HS-5 (cell line): Measurements from ENCODE around the gene LYZL6.

ENCODE experiments used
- DNase-seq: peaks from one replicate; pipeline ENCODE4 v3.0.0-alpha.2; 2012; ENCODE audit warnings: low read depth

Gene LYZL6, protein sequence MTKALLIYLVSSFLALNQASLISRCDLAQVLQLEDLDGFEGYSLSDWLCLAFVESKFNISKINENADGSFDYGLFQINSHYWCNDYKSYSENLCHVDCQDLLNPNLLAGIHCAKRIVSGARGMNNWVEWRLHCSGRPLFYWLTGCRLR

DNA sequence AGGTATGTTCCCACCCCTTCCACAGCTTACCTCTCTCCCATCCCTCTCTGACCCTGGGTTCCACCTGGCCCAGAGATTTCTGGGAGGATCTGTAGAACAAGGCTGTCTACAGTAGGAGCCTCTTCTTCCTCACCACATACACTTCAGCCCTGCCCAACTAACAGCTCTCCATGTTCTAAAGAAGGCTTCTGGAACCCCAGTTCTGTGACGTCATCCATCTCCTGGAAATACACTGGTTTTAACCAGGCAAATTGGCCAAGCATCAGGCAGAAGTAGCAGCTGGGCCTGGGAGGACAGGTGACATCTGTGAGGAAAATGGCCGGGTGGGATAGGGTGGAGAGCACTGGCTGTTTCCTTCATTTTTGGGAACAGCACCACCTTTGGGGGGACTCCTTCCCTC lies at the start of gene LYZL6:
TSS of gene LYZL6 (minus strand) at position 177 of the 400 bp plus-strand sequence. CDS start 4,357 bp downstream, outside the sequence.
- DNase-seq = no peak

DNA sequence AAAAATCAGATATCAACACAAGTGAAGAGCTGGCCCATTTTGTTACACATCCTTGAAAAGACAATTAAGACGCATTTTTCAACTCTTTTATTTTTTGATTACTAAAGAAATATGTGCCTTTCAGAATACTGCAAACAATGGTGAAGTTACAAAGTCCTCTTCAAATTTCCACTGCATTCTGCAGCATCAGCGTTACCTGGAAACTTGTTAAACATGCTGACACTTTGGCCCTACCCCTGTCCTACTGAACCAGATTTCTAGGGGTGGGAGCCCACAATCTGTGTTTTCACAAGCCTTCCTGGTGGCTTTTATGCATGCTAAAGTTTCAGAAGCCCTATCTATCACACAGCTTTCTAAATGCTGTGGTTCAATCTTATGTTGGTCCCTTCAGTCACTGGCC lies 47.6 kb upstream of the LYZL6 start:
- no peak for DNase-seq

DNA sequence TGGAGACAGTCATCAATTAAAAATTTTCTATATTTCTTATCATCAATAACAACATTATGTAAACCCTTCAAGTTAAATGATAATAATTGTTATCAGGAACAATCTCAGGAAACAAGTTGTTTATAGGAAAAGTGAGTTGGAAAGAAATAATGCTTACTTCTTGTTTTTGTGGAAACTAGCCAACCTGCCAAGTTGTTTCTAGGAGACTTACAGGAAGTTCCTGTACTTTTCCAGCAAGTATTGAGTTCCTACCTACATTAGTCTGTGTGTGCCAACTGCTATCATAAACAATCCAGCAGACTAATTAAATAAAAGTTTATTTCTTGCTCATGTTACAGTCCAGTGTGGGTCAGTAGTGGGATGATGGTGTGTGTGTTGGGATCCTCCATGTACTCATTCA lies 44.7 kb upstream of the LYZL6 start:
- DNase-seq = no peak

DNA sequence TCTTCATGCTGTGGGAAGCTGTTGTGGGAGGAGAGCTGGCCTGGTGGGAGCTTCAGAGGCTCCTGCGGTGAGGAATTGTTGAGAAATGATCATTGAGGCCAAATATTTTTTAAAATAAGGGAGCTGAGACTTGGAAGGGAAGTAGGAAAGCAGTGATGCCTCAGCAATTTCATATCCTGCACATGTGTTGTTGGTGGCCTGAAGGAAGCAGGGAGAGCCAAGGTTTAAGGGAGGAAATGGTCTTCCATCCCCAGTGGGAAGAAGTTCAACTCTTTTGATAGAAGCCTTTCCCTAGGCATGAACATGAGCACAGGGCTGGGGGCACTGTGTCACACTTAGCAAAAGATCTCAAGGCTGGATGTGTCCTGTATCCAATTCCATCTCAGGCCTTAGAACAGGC lies 43.1 kb upstream of the LYZL6 start, which contains the start of gene CCL14:
TSS of gene CCL14 (minus strand) at position 87 of the 400 bp plus-strand sequence. CDS start at position 7, 80 bp downstream.
- no peak for DNase-seq

DNA sequence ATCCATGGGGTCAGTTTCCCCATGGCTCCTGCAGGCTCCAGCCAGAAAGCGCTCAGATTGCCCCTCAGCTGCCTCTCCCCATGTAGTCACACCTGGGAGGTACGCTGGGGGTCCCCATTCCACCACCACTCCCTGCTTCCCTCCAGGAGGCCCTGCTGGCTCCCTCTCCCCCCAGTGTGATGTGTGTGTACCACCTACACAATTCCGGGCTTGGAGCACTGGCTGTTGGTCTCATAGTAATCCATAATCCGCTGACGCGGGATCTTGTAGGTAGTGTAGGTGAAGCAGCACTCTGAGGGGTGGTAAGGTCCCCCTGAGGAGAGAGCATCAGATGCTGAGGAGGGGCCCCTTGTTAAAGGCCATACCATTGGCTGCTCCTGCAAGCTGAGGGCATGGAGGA lies 40.6 kb upstream of the LYZL6 start:
- no peak for DNase-seq

DNA sequence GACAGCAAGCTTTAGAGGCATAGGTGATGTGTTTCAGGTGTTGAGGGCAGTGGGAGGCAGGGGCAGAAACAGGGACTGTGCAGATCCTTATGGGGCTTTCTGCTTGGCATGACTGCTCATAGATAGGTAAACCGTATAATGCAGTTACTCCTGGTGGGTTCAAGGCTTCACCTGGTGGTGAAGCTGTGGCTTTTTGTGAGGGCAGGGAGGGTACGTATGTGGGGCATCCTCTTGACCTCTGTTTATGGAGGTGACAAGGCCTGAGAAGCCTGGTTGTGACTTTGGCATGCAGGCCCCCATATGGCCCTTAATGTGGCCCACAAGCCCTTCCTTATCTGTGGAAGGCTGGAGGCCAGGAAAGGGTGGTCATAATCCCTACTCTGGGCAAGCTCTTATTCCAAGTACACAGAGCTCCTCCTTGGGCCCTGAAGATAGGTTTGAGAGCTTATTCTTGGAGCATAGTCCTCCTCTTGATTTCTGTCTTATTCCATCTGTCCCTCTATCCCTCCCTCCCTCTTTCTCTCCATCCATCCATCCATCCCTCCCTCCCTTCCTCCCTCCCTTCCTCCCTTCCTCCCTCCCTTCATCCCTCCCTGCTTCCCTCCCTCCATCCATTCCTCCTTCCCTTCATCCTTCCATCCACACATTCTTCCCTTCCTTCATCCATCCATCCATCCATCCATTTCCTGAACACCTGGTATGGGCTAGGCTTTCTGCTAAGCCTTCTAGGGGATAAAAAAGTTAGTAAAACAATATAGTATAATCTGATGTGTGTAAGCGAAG lies 39.1 kb upstream of the LYZL6 start:
- DNase-seq = no peak

DNA sequence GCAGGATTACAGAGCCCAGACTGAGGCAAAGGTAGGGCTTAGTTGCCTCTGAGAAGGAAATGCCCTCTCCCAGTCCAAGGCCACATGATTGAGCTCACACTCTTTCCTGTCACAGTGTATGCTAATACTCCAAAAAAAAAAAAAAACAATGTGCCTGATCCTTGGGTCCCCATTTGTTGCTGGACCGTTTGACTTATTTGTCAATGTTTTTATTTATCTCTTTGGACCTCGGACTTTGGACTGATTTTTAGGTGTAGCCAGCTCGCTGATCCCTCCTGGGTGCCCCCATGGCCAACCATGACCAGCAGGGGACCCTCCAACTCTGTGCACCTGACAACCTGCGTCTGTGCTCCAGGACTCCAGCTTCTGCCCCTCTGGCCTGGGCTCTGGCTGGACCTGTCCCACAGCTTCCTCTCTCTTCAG lies 38.4 kb upstream of the LYZL6 start:
- DNase-seq = no peak

DNA sequence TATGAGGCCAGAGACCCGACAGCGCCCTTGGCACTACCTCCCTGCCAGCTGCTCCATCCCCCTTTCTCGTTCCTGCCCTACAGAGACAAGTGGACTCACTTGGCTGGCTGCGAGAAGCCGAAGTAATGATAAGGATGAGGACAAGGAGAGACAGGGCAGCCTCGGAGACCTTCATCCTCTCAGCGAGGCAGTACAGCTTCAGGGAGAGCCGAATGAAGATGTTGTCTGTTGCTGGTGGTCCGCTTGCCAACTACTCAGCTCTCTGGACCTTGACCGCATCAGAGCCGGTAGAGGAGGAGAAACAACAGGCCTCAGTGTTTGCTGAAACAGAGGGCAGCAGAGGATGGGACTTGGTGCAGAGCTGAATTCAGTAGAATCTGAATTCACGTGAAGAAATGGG lies 37.7 kb upstream of the LYZL6 start, which contains the start of gene CCL16:
TSS of gene CCL16 (minus strand) at position 252 of the 400 bp plus-strand sequence. CDS start at position 175, 77 bp downstream.
- DNase-seq = no peak

DNA sequence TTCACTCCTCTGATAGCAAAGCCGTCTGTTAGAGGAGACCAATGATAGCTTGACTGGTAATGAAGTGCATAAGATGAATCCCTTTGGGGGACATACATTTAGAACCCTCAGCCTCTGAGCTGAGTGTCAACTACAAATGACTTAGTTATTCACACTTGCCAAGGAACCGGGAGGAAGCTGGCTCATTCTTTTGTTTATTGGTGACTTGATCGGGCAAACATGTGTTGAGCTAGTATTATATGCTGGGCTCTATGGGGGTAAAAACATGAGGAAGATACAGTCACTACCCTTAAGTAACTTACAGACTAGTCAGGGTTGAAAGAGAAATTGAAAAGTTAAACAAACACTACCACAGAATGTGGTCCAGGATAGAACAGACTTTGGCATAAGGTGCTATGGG lies 34.8 kb upstream of the LYZL6 start:
- DNase-seq = no peak

DNA sequence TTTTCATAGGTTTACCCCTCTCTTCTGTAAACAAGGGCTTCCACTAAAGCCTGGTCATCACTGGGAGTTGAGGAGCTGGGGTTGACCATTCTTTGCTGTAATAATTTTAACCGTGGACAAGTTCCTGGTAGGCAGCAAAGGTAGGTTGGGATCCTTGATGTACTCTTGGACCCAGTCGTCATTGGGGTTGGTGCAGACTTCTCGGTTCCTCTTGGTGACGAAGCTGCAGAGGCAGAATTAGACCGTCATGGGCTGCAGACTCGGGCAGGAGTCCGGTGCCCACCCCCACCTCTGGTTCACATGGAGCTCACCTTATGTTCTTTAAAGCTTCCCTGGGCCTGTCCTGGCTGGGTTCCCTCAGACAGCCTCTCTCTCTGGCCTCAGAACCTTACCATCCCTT lies 34.0 kb upstream of the LYZL6 start:
- no peak for DNase-seq

DNA sequence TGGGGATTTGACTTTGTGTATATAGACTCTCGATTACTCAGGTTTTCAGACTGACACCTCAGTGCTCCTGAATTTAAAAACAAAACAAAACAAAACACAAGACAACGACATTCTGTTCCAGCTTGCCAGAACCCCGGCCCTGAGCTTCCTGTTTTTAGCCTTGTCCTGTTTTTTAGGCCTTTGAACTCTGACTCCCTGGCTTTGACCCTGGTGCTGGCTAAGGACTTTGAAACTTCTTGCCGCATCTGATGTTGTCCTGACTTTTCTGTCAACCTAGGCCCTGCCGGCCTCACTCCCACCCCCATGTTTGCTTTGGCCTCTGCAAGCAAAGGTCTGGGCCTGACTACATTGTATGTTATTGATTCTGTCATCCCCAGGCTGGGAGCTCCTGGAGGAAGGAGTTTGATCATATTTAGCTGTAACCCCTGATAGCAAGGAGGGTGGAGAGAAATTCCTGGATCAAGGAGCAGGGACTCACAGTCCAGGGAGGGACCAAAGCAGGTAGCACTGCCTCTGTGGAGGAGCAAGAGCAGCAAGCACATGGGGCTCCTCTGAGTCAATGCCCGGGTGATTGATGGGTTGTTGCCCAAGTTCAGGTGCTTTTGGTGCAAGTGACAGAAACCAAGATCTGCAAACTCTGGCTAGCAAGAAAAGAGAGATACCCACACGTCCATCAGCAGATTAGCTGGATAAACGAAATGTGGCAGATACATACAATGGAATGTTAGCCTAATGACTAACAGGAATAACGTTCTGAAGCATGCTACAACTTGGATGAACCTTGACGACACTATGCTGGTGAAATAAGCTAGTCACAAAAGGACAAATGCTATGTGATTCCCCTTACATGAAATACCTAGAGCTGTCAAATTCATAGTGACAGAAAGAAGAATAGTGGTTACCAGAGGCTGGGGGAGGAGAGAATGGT lies 30.1 kb upstream of the LYZL6 start:
- no peak for DNase-seq

DNA sequence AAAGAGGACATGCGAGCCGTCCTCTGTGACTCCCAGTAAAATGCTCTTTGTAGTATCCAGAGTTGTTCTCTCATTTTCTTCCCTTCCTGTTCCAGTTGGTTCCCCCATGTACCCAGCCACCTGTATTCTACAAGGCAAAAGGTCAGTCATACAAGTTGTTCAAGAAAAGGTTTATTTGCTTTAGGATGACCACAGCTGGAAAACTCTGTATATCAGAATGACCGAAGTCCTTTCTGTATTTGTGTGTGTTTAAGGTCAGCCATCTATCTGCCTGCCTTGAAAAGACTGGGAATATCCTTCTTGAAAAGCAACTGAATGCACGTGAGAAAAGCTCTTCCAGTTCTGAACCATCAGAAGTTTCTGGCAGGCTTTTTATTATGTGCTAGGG lies 29.4 kb upstream of the LYZL6 start:
- no peak for DNase-seq

DNA sequence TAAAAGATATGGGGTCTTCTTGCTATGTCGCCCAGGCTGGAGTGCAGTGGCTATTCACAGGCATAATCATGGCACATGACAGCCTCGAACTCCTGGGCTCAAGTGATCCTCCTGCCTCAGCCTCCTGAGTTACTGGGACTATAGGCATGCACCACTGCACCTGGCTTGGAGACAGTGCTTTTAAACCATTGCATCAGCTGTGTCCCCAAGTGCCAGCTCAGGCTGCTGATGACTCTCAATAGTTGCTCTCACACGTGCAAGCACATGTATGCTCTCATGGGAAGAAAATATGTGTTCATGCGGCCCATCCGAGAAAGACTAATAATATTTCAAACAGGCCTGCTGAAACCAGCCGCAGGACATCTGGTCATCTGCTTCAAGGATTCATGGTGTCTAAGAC lies 29.0 kb upstream of the LYZL6 start:
- no peak for DNase-seq

DNA sequence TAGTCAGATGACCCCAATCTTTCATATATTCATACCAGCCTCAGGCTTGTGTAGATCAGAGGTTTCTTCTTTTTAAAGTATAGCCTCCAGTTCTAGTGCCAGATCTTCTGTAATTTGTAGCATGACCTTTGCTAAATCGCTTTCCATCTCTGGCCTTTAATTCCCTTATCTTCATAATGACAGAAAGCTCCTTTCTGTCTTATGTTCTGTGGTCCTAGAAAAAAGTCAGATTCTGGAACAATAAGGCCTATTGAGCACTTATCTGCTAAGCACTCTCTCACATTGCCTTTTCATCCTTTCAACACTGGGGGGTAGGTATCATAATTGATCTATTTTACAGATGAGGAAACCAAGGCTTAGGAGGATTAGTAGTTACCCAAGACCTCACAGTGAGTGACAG lies 28.6 kb upstream of the LYZL6 start:
- DNase-seq = no peak

DNA sequence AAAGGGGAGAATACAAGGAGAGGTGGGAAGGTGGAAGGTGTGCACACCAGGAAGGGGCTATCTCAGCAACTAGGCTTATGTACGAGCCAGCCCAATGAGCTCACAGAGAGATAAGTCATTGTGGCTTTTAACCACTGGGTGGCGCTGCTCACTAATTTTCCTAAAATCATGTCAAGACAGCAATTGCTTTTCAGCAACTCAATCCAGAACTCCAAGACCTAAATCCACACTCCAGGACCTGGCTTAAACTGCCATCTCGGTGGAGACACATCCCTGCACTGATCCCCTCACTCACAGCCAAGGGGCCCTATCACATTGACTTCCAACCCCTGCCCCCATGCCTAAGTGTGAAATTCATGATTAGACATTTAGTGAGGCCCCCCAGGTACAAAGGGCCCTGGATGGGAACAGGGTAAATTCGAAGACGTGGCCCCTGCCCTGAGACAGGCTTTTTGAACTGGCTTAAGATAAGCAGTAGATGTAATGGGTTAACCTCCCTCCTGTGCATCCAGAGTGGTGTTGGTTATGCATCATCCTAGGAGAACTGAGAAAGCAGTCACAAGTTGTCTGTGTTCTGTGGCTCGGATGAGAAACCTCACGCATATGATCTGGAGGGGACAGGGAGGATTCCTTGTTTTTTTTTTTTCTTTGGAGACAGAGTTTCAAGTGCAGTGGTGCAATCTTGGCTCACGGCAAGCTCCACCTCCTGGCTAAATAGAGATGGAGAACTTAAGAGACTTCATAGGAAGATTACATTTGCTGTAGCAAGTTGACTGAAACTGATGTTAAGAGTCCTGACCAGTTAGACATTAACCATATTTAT lies 26.3 kb upstream of the LYZL6 start:
- peak; percentile 32 for DNase-seq

DNA sequence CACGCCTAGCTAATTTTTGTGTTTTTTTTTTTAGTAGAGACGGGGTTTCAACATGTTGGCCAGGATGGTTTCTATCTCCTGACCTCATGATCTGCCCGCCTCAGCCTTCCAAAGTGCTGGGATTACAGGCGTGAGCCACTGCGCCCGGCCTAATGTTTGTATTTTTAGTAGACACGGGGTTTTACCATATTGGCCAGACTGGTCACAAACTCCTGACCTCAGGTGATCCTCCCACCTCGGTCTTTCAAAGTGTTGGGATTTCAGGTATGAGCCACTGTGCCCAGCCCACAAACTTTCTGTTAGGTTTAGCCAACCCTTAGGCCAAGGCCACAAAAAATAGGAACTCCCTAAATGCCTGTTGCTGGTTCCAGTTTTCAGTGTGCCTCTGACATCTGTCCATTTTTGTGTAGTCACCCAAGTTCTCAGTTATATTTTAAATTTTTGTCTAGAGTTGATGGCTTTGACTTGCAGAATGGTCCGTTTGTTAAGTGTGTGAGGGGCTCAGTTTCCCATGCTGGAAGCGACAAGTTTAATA lies 25.1 kb upstream of the LYZL6 start:
- no peak for DNase-seq

DNA sequence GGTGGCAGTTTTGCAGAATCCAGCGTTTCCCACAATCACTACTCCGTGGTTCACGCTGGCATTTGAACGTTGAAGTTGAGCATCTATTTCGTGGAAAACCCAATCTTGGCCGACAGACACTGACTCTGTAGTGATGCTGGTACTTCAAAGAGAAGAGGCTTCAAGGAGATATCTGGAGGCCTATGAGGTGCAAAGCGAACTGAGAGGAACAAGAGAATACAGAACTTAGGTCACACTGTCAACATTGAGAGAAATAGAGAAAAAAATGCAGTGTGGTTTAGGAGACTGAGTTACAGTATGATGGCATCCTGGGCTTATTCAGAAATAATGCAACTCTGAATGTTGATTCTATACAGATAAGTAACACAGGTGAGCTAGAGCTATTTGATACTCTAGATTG lies 21.8 kb upstream of the LYZL6 start:
- DNase-seq = no peak

DNA sequence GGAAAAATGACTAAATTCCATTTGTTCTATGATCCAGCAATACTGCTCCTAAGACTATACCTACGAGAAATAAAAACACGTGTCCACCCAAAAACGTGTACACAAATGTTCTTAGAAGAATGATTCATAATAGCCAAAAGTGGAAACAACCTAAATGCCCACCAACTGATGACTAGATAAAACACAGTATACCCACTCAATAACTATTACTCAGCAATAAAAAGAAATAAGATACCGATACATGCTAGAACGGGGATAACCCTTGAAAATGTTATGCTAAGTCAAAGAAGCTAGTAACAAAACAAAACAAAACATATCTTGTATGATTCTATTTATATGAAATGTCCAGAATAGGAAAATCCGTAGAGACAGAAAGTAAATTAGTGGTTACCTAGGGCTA lies 20.1 kb upstream of the LYZL6 start:
- no peak for DNase-seq

DNA sequence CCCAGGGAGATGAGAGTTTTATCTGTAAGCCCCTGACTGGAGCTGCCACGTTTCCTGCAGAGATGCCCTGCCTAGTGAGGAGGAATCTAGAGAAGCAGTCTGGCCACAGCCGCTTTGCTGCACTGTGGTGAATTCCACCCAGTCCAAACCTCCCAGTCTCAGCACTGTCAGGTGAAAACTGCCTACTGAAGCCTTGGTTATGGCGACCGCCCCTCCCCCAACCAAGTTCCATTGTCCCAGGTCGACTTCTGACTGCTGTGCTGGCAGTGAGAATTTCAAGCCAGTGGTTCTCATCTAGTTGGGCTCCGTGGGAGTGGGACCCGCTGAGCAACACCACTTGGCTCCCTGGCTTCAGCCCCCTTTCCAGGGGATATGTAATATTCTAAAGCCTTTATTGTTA lies 10.2 kb upstream of the LYZL6 start:
- DNase-seq = no peak

DNA sequence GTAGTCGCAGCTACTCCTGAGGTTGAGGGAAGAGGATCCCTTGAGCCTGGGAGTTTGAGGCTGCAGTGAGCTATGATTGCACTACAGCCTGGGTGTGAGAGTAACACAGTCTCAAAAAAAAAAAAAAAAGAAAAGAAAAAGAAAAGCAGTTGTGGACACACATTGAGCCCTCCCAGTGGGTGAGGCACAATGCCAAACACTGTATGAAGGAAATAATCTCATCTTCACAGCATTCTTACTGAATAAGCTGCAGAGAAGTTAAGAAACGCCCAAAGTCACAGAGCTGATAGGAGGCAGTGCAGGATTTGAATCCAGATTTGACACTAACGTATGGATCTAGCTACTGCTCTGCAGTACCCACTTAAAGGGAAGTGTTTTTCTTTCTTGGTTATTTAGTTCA lies 5.9 kb upstream of the LYZL6 start:
- DNase-seq = no peak

DNA sequence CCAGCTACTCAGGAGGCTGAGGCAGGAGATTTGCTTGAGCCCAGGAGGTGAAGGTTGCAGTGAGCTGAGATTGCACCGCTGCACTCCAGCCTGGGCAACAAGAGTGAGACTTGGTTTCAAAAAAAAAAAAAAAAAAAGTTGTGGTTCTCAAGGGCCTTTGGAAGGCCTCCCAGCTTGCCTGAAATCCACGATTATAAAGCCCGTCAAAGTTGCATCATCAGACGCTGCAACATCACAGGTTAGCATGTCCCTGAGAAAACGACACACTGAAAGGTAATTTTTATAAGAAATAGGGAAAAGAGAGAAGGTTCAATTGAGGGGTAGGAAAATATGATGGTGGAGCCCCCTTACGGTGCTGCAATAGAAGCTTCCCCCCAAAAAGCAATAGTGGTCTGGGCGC lies 4.6 kb upstream of the LYZL6 start:
- DNase-seq = no peak
